A549 (cell line): Measurements from ENCODE around the gene ZNF138. TPM values are rescaled to one million over a fixed set of nuclear protein-coding genes. Genes with fewer than 3 reads are reported as not detected.

Experiments used
- ATAC-seq, 2 experiments: fragments of 200-7000 bp in 1 of 2; fragments of >200 bp in 1 of 2; cut with Nextera tagmentation in 1 of 2; cut with Tn5 transposase in 1 of 2; 3 replicates each; pipeline versions ENCODE4 v1.8.0 to v1.9.1; 2018 to 2020; ENCODE audit warnings: mild to moderate bottlenecking in 1 of 2, moderate library complexity in 1 of 2
- CTCF ChIA-PET: fragments of 300-600 bp; sonication (Branson Sonifier 250); formaldehyde crosslinking; extraction: SDS; loops from one replicate; lab custom pipeline; 2021; ENCODE audit warnings: antibody characterized with exemption, inconsistent platforms; lab: Yijun Ruan, JAX
- POLR2A ChIA-PET: fragments of 350-600 bp; formaldehyde crosslinking; extraction: SDS; loops from one replicate; lab custom pipeline; 2021; ENCODE audit warnings: antibody characterized with exemption, inconsistent platforms; lab: Yijun Ruan, JAX
- DNase-seq, 2 experiments: peaks; one replicate each; pipeline versions ENCODE4 v3.0.0 to v3.0.0-alpha.2; 2011 to 2016; ENCODE audit warnings: low read depth in 1 of 2, low spot score in 1 of 2
- FAIRE-seq: peaks from 2 replicates; lab custom pipeline; 2011; peaks lifted over from hg19 to GRCh38; lab: Jason Lieb, UNC
- H3K27ac ChIP-seq, 2 experiments: fragments of >200 bp; sonication (Bioruptor Twin); formaldehyde crosslinking; 3 replicates each; pipeline ENCODE4 v1.5.1; 2016 to 2017
- H3K4me1 ChIP-seq: fragments of >200 bp; sonication (Bioruptor Twin); formaldehyde crosslinking; 3 replicates; pipeline ENCODE4 v1.6.1; 2016
- H3K4me2 ChIP-seq: fragments of >200 bp; sonication (Bioruptor Twin); formaldehyde crosslinking; 3 replicates; pipeline ENCODE4 v1.6.1; 2016
- H3K4me3 ChIP-seq: fragments of >200 bp; sonication (Bioruptor Twin); formaldehyde crosslinking; 3 replicates; pipeline ENCODE4 v1.5.1; 2016
- H3K9me3 ChIP-seq: fragments of >200 bp; sonication (Bioruptor Twin); formaldehyde crosslinking; 3 replicates; pipeline ENCODE4 v1.6.1; 2016
- CBX2 ChIP-seq: fragments of 200-600 bp; sonication (generic); IDR thresholded peaks from 2 replicates; pipeline ENCODE4 v1.6.1; 2016; ENCODE audit warnings: low read depth, mild to moderate bottlenecking, borderline replicate concordance
- CHD4 ChIP-seq: fragments of 200-600 bp; sonication (generic); IDR thresholded peaks from 2 replicates; pipeline ENCODE4 v1.6.1; 2016; ENCODE audit warnings: antibody characterized with exemption, mild to moderate bottlenecking, borderline replicate concordance
- ELK1 ChIP-seq: fragments of 150-350 bp; IDR thresholded peaks from 2 replicates; pipeline ENCODE4 v1.6.1; 2014; ENCODE audit warnings: low read depth, mild to moderate bottlenecking, low read length
- EP300 ChIP-seq, 2 experiments: fragments of >200 bp; sonication (Bioruptor Twin); formaldehyde crosslinking; IDR thresholded peaks; 2 replicates in 1 of 2; 3 replicates in 1 of 2; pipeline ENCODE4 v1.6.1; 2016 to 2017
- FOSB ChIP-seq: fragments of 250-450 bp; sonication (Bioruptor Pico); IDR thresholded peaks from 2 replicates; pipeline ENCODE4 v1.5.0; 2020; ENCODE audit warnings: mild to moderate bottlenecking, moderate library complexity
- HEYL ChIP-seq: fragments of 250-450 bp; sonication (Bioruptor Pico); IDR thresholded peaks from 2 replicates; pipeline ENCODE4 v1.8.0; 2021; ENCODE audit warnings: mild to moderate bottlenecking, moderate library complexity
- HMGXB4 ChIP-seq: fragments of 250-450 bp; sonication (Bioruptor Pico); IDR thresholded peaks from 2 replicates; pipeline ENCODE4 v1.5.0; 2021; ENCODE audit warnings: mild to moderate bottlenecking, moderate library complexity, borderline replicate concordance
- HOXA7 ChIP-seq: fragments of 250-450 bp; sonication (Bioruptor Pico); IDR thresholded peaks from 2 replicates; pipeline ENCODE4 v1.5.0; 2020; ENCODE audit warnings: mild to moderate bottlenecking, moderate library complexity
- HOXB13 ChIP-seq: fragments of 250-450 bp; sonication (Bioruptor Pico); IDR thresholded peaks from 2 replicates; pipeline ENCODE4 v1.5.0; 2020; ENCODE audit warnings: low read depth, mild to moderate bottlenecking, moderate library complexity
- HOXB5 ChIP-seq: fragments of 250-450 bp; sonication (Bioruptor Pico); IDR thresholded peaks from 2 replicates; pipeline ENCODE4 v1.5.0; 2020; ENCODE audit warnings: mild to moderate bottlenecking, moderate library complexity
- JUN ChIP-seq, 2 experiments: fragments of >200 bp; sonication (Bioruptor Twin); formaldehyde crosslinking; IDR thresholded peaks; 2 replicates in 1 of 2; 3 replicates in 1 of 2; pipeline ENCODE4 v1.6.1; 2016 to 2017
- JUNB ChIP-seq: fragments of >200 bp; sonication (Bioruptor Twin); formaldehyde crosslinking; IDR thresholded peaks from 2 replicates; pipeline ENCODE4 v1.6.1; 2016
- MAFK ChIP-seq: fragments of 450-650 bp; IDR thresholded peaks from 2 replicates; pipeline ENCODE4 v1.6.1; 2014; ENCODE audit not compliant: partially characterized antibody
- MYC ChIP-seq: IDR thresholded peaks from 2 replicates; pipeline ENCODE4 v1.6.1; 2012; ENCODE audit warnings: mild to moderate bottlenecking, inconsistent platforms, low read length, improper control_type of control experiment, borderline replicate concordance
- RARB ChIP-seq: fragments of 250-450 bp; sonication (Bioruptor Pico); IDR thresholded peaks from 2 replicates; pipeline ENCODE4 v1.8.0; 2021; ENCODE audit warnings: mild to moderate bottlenecking, moderate library complexity
- REST ChIP-seq: fragments of 200-600 bp; sonication (generic); IDR thresholded peaks from 2 replicates; pipeline ENCODE4 v1.6.1; 2016; ENCODE audit warnings: antibody characterized with exemption, mild to moderate bottlenecking, moderate library complexity
- WGBS: methylation state at CpG from one replicate; pipeline ENCODE4 v1.1.6; 2017; ENCODE audit errors: missing lambda C conversion rate; 5-methylcytosine and 5-hydroxymethylcytosine counted together
- polyA plus RNA-seq, 4 experiments: library from polyadenylated mRNA; depleted of rRNA in 3 of 4; stranded (reverse); fragments of >200 nt; fragmentation: RNase III in 1 of 4; extraction: RNeasy Plus Mini Kit Qiagen cat#74134 plus additional on column Dnase treatment in 1 of 4; gene quantifications; 2 replicates in 3 of 4; 3 replicates in 1 of 4; pipeline ENCODE4 v1.2.3, GENCODE V29; 2011 to 2017

ZNF138 gene
- polyA plus RNA-seq, 2 of the 4 experiments (the other 2 are of a cell fraction): 3.9 to 6.3 TPM

GRCh38 chr7:64872351-64873154 is 78.3 kb downstream of the ZNF138 start:
- TF ChIP-seq HOXB5 (CRISPR knock-in tag): no peak
- no peak for TF ChIP-seq JUNB
- no peak for TF ChIP-seq MYC
- TF ChIP-seq, all 56 proteins: peak for 0
- no peak overlapping the region for H3K4me2 ChIP-seq
- CTCF ChIA-PET: no interaction called here
- H3K9me3 ChIP-seq: peaks cover 4% of the 10 kb centered on the region; the same call in 2 of the 3 replicates
- ATAC-seq: no peak
- FAIRE-seq: no peak
- POLR2A ChIA-PET: no interaction called here
- no peak for DNase-seq
- no peak overlapping the region for H3K4me3 ChIP-seq
- WGBS: 37% methylated on average over 24 of the region's 36 CpGs
- no peaks in the 10 kb centered on the region for H3K4me1 ChIP-seq
- H3K27ac ChIP-seq: no peak overlapping the region

- FAIRE-seq (no peak), DNase-seq (no peak), ATAC-seq (no peak)
- WGBS: 43% methylated on average over 10 of the region's 10 CpGs
- ChIA-PET POLR2A (no interaction called here), CTCF (no interaction called here)
- H3K4me1 ChIP-seq: no peaks in the 10 kb centered on the region
- TF ChIP-seq JUN (IDR thresholded peaks at IDR 0.05) (no peak), EP300 (IDR thresholded peaks at IDR 0.05) (no peak), FOSB (no peak), HMGXB4 (CRISPR knock-in tag) (no peak), MAFK (no peak), HOXA7 (CRISPR knock-in tag) (no peak), ELK1 (no peak), CHD4 (no peak), MYC (no peak), HOXB13 (CRISPR knock-in tag) (no peak), HEYL (CRISPR knock-in tag) (no peak), RARB (CRISPR knock-in tag) (no peak), REST (no peak), CBX2 (no peak)
- no peak overlapping the region for H3K27ac ChIP-seq
- H3K9me3 ChIP-seq: peaks cover 8% of the 10 kb centered on the region; the same call in 2 of the 3 replicates
- no peak overlapping the region for H3K4me2 ChIP-seq
- no peak overlapping the region for H3K4me3 ChIP-seq
Measured at GRCh38 chr7:64873155-64873500, 78.9 kb downstream of the ZNF138 start.
